Spleen (tissue), 11 donors: ENCODE data around the gene RTL10. TPM values are rescaled to one million over a fixed set of nuclear protein-coding genes. Genes with fewer than 3 reads are reported as not detected.
A peak's percentile ranks its signal among the peaks of the same experiment; 100 is the strongest.

ENCODE experiments used
- DNase-seq: peaks from one replicate; pipeline ENCODE4 v3.0.0-alpha.2; 2020
- H3K27ac ChIP-seq, 8 donors: fragments of 200-600 bp; sonication (generic) in 7 of 8; 1 replicate in 4 of 8; 2 replicates in 4 of 8; pipeline versions ENCODE4 v1.5.0 to v1.8.0; 2016 to 2021; ENCODE audit warnings: inconsistent platforms in 4 of 8, mild to moderate bottlenecking in 4 of 8, moderate library complexity in 1 of 8
- H3K27me3 ChIP-seq, 7 donors: fragments of 200-600 bp; sonication (generic) in 6 of 7; replicated peaks in 1 of 7; 1 replicate in 4 of 7; 2 replicates in 3 of 7; pipeline versions ENCODE4 v1.5.0 to v1.8.0; 2016 to 2021; ENCODE audit warnings: inconsistent platforms in 3 of 7, mild to moderate bottlenecking in 1 of 7
- H3K36me3 ChIP-seq, 6 donors: fragments of 200-600 bp; sonication (generic) in 5 of 6; 1 replicate in 4 of 6; 2 replicates in 2 of 6; pipeline versions ENCODE4 v1.5.0 to v1.8.0; 2016 to 2021; ENCODE audit warnings: inconsistent platforms in 2 of 6
- H3K4me1 ChIP-seq, 6 donors: fragments of 200-600 bp; sonication (generic) in 5 of 6; 1 replicate in 3 of 6; 2 replicates in 3 of 6; pipeline versions ENCODE4 v1.5.0 to v1.8.0; 2016 to 2021; ENCODE audit warnings: inconsistent platforms in 3 of 6
- H3K4me3 ChIP-seq, 8 donors: fragments of 200-600 bp; sonication (generic) in 7 of 8; 1 replicate in 4 of 8; 2 replicates in 4 of 8; pipeline versions ENCODE4 v1.5.0 to v1.8.0; 2016 to 2021; ENCODE audit warnings: inconsistent platforms in 4 of 8, mild to moderate bottlenecking in 4 of 8, moderate library complexity in 2 of 8
- H3K9me3 ChIP-seq, 8 donors: fragments of 200-600 bp; sonication (generic) in 7 of 8; 1 replicate in 4 of 8; 2 replicates in 4 of 8; pipeline versions ENCODE4 v1.5.0 to v1.8.0; 2016 to 2021; ENCODE audit warnings: inconsistent platforms in 4 of 8
- CTCF ChIP-seq, 11 experiments: fragments of 200-600 bp in 7 of 11; fragments of 450-650 bp in 4 of 11; sonication (generic) in 4 of 11; IDR thresholded peaks in 8 of 11; conservative IDR thresholded peaks in 3 of 11; 1 replicate in 7 of 11; 2 replicates in 4 of 11; pipeline versions ENCODE4 v1.4.0 to v1.8.0; 2016 to 2021; ENCODE audit warnings: antibody characterized with exemption in 11 of 11, inconsistent platforms in 4 of 11, mild to moderate bottlenecking in 1 of 11
- POLR2A ChIP-seq, 3 donors: fragments of 450-650 bp; IDR thresholded peaks; one replicate each; pipeline ENCODE4 v1.5.1; 2017; ENCODE audit warnings: antibody characterized with exemption in 3 of 3, mild to moderate bottlenecking in 1 of 3
- POLR2AphosphoS5 ChIP-seq, 3 donors: sonication (generic); formaldehyde crosslinking; IDR thresholded peaks; one replicate each; pipeline ENCODE4 v1.5.1; 2017; ENCODE audit warnings: antibody characterized with exemption in 3 of 3
- WGBS, 5 donors: extraction: QIAGEN DNeasy Blood & Tissue Kit in 3 of 5; methylation state at CpG; one replicate each; pipeline versions ENCODE4 v1.1.5 to v1.1.7; 2013 to 2018; 5-methylcytosine and 5-hydroxymethylcytosine counted together
- intact Hi-C: fragments of 100-400 bp; cut with DNase I; formaldehyde crosslinking; loops from one replicate; pipeline ENCODE4 v1.15.0; 2023; ENCODE audit warnings: low total_unique reads
- polyA plus RNA-seq, 3 donors: library from polyadenylated mRNA; stranded (reverse); fragments of 200-250 nt; gene quantifications; one replicate each; pipeline ENCODE4 v1.2.1, GENCODE V29; 2013
- total RNA-seq, 7 donors: library from RNA; depleted of rRNA in 3 of 7; stranded (reverse); fragments of >200 nt in 3 of 7; fragmentation: NEBNext Ultra II Directional in 4 of 7; extraction: Animal tissue kit (Norgen Biotek cat#: 25700) in 4 of 7; gene quantifications; one replicate each; pipeline versions ENCODE4 v1.1.0 to v1.2.1, GENCODE V29; 2016 to 2021
- donor health status: healthy with polysubstance abuse.
- donor health status: DM: no; HTN: no; CAD: no; lungs with moderate emphysema.
- donor health status: DM: no; HTN: no; CAD: no.
- donor health status: Bipolar disorder and iron deficiency.
- donor health status: healthy.
- donor health status: DM: no; HTN: no; CAD: no.
- donor health status: DM: yes; HTN: yes; CAD: no.

Gene RTL10
- total and polyA plus RNA-seq, 10 donors, result 8.3 to 22.9 (median 17.8) TPM

- H3K36me3 ChIP-seq, result peaks cover 0 to 55% (median 11%) of the 10 kb centered on the region in 6 donors
- H3K9me3 ChIP-seq, result no peaks in the 10 kb centered on the region
- H3K27me3 ChIP-seq, result no peaks in the 10 kb centered on the region
- no peak for TF ChIP-seq POLR2AphosphoS5 (IDR thresholded peaks at IDR 0.05)
- no peak for TF ChIP-seq CTCF (IDR thresholded peaks at IDR 0.05 in 8 of 11, conservative IDR thresholded peaks at IDR 0.05 in 3 of 11)
- TF ChIP-seq POLR2A (IDR thresholded peaks at IDR 0.05), result no peak
- H3K4me3 ChIP-seq, result no peak overlapping the region
- peak overlapping the region in 1 of 8 donors; percentile 42 for H3K27ac ChIP-seq
- DNase-seq, result peak; percentile 58
- 89 to 94% (median 90%) methylated on average over 9 to 12 of the region's 12 CpGs for WGBS, 5 donors
- peaks cover 0 to 16% (median 3%) of the 10 kb centered on the region in 6 donors for H3K4me1 ChIP-seq
- intact Hi-C loops, result no loop called here
These were observed 20.4 kb upstream of the RTL10 start for GRCh38 chr22:19875061-19875530.

DNA sequence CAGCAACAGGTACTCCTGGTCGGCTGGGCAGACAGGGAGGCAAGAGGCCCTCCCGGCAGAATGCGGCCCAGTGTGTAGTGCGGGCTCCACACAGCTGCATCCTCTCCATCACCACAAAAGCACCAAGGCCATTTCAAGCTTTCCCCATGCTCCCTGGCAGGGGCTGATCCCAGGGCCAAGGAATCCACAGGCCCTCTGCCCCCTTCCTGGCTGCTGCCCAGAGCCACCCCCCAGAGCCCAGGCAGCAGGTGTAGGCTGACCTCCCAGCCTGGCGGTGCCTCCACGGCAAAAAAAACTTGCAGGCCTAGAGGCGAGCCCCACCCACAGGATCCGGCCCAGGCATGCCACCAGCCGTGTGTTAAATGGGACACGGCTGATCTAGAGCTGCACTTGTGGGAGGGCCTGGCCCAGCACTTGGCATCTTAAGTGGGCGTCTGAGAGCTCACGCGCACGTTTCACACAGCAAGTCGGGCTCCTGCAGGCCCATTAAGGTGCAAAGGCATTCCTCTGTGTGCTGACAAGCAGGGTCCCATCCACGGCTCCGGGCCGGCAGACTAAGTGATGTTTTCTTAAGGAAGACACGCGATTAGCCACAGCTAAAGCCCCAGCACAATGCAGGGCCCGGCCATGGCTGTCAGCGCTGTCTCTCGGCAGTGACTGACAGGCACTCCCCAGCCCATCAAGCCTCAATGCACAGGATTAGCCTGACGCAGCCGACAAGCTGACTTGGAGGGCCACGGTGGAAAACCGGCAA, 19.8 kb upstream of the RTL10 start:
- peak; percentile 75 for DNase-seq
- Histone ChIP-seq H3K4me3 (no peak overlapping the region), H3K27me3 (no peaks in the 10 kb centered on the region), H3K9me3 (no peaks in the 10 kb centered on the region), H3K27ac (peak overlapping the region in 3 of 8 donors; percentile 1 to 42 (median 21)), H3K36me3 (peaks cover 0 to 49% (median 9%) of the 10 kb centered on the region in 6 donors), H3K4me1 (peaks cover 0 to 16% (median 3%) of the 10 kb centered on the region in 6 donors)
- TF ChIP-seq CTCF (IDR thresholded peaks at IDR 0.05 in 8 of 11, conservative IDR thresholded peaks at IDR 0.05 in 3 of 11) (no peak), POLR2AphosphoS5 (IDR thresholded peaks at IDR 0.05) (no peak), POLR2A (IDR thresholded peaks at IDR 0.05) (no peak)
- intact Hi-C loops, result no loop called here
- 63 to 75% (median 69%) methylated on average over 6 to 27 of the region's 27 CpGs for WGBS, 5 donors

- Histone ChIP-seq H3K4me1 (peaks cover 0 to 16% (median 3%) of the 10 kb centered on the region in 6 donors), H3K4me3 (no peak overlapping the region), H3K9me3 (no peaks in the 10 kb centered on the region), H3K36me3 (peaks cover 0 to 48% (median 9%) of the 10 kb centered on the region in 6 donors), H3K27ac (peak overlapping the region in 1 of 8 donors; percentile 42), H3K27me3 (no peaks in the 10 kb centered on the region)
- peak; percentile 57 for DNase-seq
- intact Hi-C loops, result no loop called here
- 74 to 91% (median 81%) methylated on average over 7 of the region's 7 CpGs for WGBS, 5 donors
- TF ChIP-seq POLR2AphosphoS5 (IDR thresholded peaks at IDR 0.05) (peak in 1 of 3 donors; percentile 2), CTCF (IDR thresholded peaks at IDR 0.05 in 8 of 11, conservative IDR thresholded peaks at IDR 0.05 in 3 of 11) (no peak), POLR2A (IDR thresholded peaks at IDR 0.05) (no peak)
These were observed 19.3 kb upstream of the RTL10 start for GRCh38 chr22:19873960-19874306.
